HEK293 (cell line): Measurements from ENCODE around the gene FANCC.

Experiments
- CTCF ChIA-PET: fragments of 350-600 bp; formaldehyde crosslinking; extraction: SDS; loops from one replicate; lab custom pipeline; 2021; ENCODE audit warnings: antibody characterized with exemption; lab: Yijun Ruan, JAX
- POLR2A ChIA-PET: fragments of 300-600 bp; formaldehyde crosslinking; extraction: SDS; loops from one replicate; lab custom pipeline; 2020; ENCODE audit warnings: antibody characterized with exemption, inconsistent platforms; lab: Yijun Ruan, JAX
- H3K27ac ChIP-seq: fragments of 200-500 bp; sonication (Bioruptor generic); 2 replicates; pipeline ENCODE4 v1.5.1; 2014; ENCODE audit warnings: low read depth, low read length, control low read depth, inconsistent platforms; ENCODE audit errors: extremely low read depth
- H3K36me3 ChIP-seq, 2 experiments: fragments of 200-500 bp in 1 of 2; sonication (Bioruptor generic) in 1 of 2; 1 replicate in 1 of 2; 2 replicates in 1 of 2; pipeline ENCODE4 v1.5.1; 2014 to 2017; ENCODE audit warnings: inconsistent platforms in 2 of 2, low read length in 2 of 2; ENCODE audit not compliant: control insufficient read depth in 2 of 2, insufficient read depth in 1 of 2
- H3K4me1 ChIP-seq: fragments of 200-500 bp; sonication (Bioruptor generic); 2 replicates; pipeline ENCODE4 v1.5.1; 2014; ENCODE audit warnings: mild to moderate bottlenecking, low read length, inconsistent platforms; ENCODE audit not compliant: control insufficient read depth, insufficient read depth
- H3K4me3 ChIP-seq: 2 replicates; pipeline ENCODE4 v1.5.1; 2011; ENCODE audit warnings: low read depth, mild to moderate bottlenecking, control low read depth, low read length, moderate library complexity
- H3K9me3 ChIP-seq: fragments of 200-500 bp; sonication (Bioruptor generic); 2 replicates; pipeline ENCODE4 v1.5.1; 2014; ENCODE audit warnings: low read depth, low read length, inconsistent platforms; ENCODE audit not compliant: control insufficient read depth, insufficient read depth
- BCL11B ChIP-seq: fragments of 450-650 bp; formaldehyde crosslinking; IDR thresholded peaks from 2 replicates; pipeline ENCODE4 v1.5.1; 2016; ENCODE audit warnings: low read depth, missing biosample characterization, missing genetic modification characterization
- PRDM1 ChIP-seq: fragments of 450-650 bp; formaldehyde crosslinking; IDR thresholded peaks from 2 replicates; pipeline ENCODE4; 2016; ENCODE audit warnings: missing biosample characterization, missing genetic modification characterization
- REPIN1 ChIP-seq: fragments of 450-650 bp; formaldehyde crosslinking; IDR thresholded peaks from 2 replicates; pipeline ENCODE4 v1.5.1; 2017; ENCODE audit warnings: missing biosample characterization, missing genetic modification characterization, low read depth
- ZBTB44 ChIP-seq: fragments of 450-650 bp; IDR thresholded peaks from 2 replicates; pipeline ENCODE4 v1.5.1; 2018; ENCODE audit warnings: missing biosample characterization, mild to moderate bottlenecking, missing genetic modification characterization
- ZNF155 ChIP-seq: fragments of 450-650 bp; formaldehyde crosslinking; IDR thresholded peaks from 2 replicates; pipeline ENCODE4 v1.5.1; 2016; ENCODE audit warnings: missing biosample characterization, missing genetic modification characterization
- ZNF280D ChIP-seq: fragments of 450-650 bp; formaldehyde crosslinking; IDR thresholded peaks from 2 replicates; pipeline ENCODE4 v1.5.1; 2016; ENCODE audit warnings: missing biosample characterization, missing genetic modification characterization
- ZNF416 ChIP-seq: fragments of 450-650 bp; formaldehyde crosslinking; IDR thresholded peaks from 2 replicates; pipeline ENCODE4 v1.5.1; 2016; ENCODE audit warnings: missing biosample characterization, missing genetic modification characterization
- ZNF48 ChIP-seq: fragments of 450-650 bp; formaldehyde crosslinking; IDR thresholded peaks from 2 replicates; pipeline ENCODE4 v1.5.1; 2016; ENCODE audit warnings: missing biosample characterization, missing genetic modification characterization
- ZNF660 ChIP-seq: fragments of 450-650 bp; IDR thresholded peaks from 2 replicates; pipeline ENCODE4 v1.5.1; 2018; ENCODE audit warnings: missing biosample characterization, mild to moderate bottlenecking, missing genetic modification characterization
- ZNF664 ChIP-seq: fragments of 450-650 bp; formaldehyde crosslinking; IDR thresholded peaks from 2 replicates; pipeline ENCODE4 v1.5.1; 2016; ENCODE audit warnings: missing biosample characterization, missing genetic modification characterization
- TF ChIP-seq, protein P1 (sequence below): fragments of 450-650 bp; formaldehyde crosslinking; IDR thresholded peaks from 2 replicates; pipeline ENCODE4 v1.5.1; 2016; ENCODE audit warnings: missing biosample characterization, missing genetic modification characterization
- TF ChIP-seq, protein P2 (sequence below): fragments of 450-650 bp; formaldehyde crosslinking; IDR thresholded peaks from 2 replicates; pipeline ENCODE4 v1.5.1; 2017; ENCODE audit warnings: missing biosample characterization, missing genetic modification characterization

Gene FANCC

DNA sequence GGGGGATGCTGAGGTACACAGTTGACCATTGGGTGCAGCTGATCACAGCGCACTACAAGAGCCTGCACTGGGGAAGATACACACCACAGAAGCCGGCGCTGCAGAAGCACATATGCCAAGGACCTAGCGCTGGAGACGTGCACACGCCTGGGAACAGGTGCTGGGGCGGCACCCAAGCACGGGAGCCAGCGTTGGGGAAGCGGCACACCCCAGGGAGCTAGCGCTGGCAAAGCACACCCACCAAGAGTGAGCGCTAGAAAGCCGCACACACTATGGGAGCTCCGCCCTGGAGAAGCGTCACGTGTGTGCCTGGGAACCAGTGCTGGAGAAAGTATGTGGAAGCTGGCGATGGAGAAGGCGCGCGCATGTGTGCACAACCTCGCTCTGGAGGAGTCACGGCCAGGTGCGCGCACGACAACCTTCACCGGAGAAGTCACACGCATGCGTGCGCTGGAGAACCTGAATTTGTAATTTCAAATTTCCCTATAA is 4.5 kb downstream of the FANCC start (continued):
- TF ChIP-seq ZBTB44 (tag by site-specific recombination) = no peak
- no peak for TF ChIP-seq REPIN1 (tag by site-specific recombination)
- TF ChIP-seq ZNF280D = no peak
- TF ChIP-seq ZNF48 (tag by site-specific recombination) = no peak
- TF ChIP-seq, protein P1, sequence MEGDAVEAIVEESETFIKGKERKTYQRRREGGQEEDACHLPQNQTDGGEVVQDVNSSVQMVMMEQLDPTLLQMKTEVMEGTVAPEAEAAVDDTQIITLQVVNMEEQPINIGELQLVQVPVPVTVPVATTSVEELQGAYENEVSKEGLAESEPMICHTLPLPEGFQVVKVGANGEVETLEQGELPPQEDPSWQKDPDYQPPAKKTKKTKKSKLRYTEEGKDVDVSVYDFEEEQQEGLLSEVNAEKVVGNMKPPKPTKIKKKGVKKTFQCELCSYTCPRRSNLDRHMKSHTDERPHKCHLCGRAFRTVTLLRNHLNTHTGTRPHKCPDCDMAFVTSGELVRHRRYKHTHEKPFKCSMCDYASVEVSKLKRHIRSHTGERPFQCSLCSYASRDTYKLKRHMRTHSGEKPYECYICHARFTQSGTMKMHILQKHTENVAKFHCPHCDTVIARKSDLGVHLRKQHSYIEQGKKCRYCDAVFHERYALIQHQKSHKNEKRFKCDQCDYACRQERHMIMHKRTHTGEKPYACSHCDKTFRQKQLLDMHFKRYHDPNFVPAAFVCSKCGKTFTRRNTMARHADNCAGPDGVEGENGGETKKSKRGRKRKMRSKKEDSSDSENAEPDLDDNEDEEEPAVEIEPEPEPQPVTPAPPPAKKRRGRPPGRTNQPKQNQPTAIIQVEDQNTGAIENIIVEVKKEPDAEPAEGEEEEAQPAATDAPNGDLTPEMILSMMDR (tag by site-specific recombination) = no peak
- no peak for TF ChIP-seq BCL11B
- TF ChIP-seq ZNF155 = no peak
- TF ChIP-seq ZNF416 (tag by site-specific recombination) = no peak

DNA sequence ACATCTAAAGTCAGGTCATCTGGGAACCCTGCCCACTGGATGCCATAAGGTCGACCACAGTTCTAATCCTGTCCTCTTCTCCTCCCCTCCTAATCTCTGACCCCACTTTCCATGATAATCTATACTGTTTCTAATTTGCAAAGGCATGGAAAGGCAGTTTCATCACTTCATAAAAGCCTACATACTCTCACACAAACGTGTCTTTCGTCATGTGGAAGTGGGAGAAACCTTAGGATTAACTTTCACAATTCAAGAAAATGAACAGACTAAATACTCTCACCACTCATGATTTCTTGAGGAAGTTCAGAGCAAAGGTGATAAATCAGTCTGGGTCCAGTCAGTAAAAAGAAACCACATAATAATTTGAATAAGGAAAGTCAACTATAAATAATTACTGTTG is 5.5 kb downstream of the FANCC start:
- Histone ChIP-seq H3K9me3 (no peaks in the 10 kb centered on the region), H3K27ac (no peak overlapping the region), H3K4me1 (peaks cover 3% of the 10 kb centered on the region), H3K36me3 (no peaks in the 10 kb centered on the region), H3K4me3 (no peak overlapping the region)
- ChIA-PET POLR2A (no interaction called here), CTCF (interaction anchor here (1.0 kb wide), 1 partner anchor 144 kb away, joined by 3 read pairs; no protein-coding TSS in a partner anchor)
- peak; percentile 74; the same call in 1 of the 2 replicates for TF ChIP-seq PRDM1 (tag by site-specific recombination)
- TF ChIP-seq ZNF660 (tag by site-specific recombination) = no peak

- Histone ChIP-seq H3K36me3 (no peaks in the 10 kb centered on the region), H3K9me3 (no peaks in the 10 kb centered on the region), H3K27ac (no peak overlapping the region), H3K4me3 (no peak overlapping the region), H3K4me1 (no peaks in the 10 kb centered on the region)
- ChIA-PET POLR2A (no interaction called here), CTCF (interaction anchor here (1.2 kb wide), 1 partner anchor 167 kb away, joined by 3 read pairs; no protein-coding TSS in a partner anchor)
- TF ChIP-seq ZNF664 (tag by site-specific recombination) = no peak
- TF ChIP-seq, protein P2, sequence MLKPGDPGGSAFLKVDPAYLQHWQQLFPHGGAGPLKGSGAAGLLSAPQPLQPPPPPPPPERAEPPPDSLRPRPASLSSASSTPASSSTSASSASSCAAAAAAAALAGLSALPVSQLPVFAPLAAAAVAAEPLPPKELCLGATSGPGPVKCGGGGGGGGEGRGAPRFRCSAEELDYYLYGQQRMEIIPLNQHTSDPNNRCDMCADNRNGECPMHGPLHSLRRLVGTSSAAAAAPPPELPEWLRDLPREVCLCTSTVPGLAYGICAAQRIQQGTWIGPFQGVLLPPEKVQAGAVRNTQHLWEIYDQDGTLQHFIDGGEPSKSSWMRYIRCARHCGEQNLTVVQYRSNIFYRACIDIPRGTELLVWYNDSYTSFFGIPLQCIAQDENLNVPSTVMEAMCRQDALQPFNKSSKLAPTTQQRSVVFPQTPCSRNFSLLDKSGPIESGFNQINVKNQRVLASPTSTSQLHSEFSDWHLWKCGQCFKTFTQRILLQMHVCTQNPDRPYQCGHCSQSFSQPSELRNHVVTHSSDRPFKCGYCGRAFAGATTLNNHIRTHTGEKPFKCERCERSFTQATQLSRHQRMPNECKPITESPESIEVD (tag by site-specific recombination) = 0 out of 2 replicates have a peak, but pooled peaks have one; percentile 11
Observed at GRCh38 chr9:95307538-95307937, 10.0 kb downstream of the FANCC start.
